B cell (primary cell): Measurements from ENCODE around the gene RNPEPL1. TPM values are rescaled to one million over a fixed set of nuclear protein-coding genes. Genes with fewer than 3 reads are reported as not detected.

Source experiments
- ATAC-seq: fragments of 200-7000 bp; cut with Tn5 transposase; one replicate; pipeline ENCODE4 v1.10.0; 2021; ENCODE audit warnings: low read depth, mild to moderate bottlenecking, moderate number of reproducible peaks, moderate library complexity
- CTCF ChIA-PET: fragments of 350-600 bp; sonication (Branson Sonifier 250); formaldehyde crosslinking; loops from one replicate; lab custom pipeline; 2021; ENCODE audit warnings: antibody characterized with exemption, inconsistent platforms; lab: Charles Lee
- POLR2A ChIA-PET: fragments of 350-600 bp; sonication (Branson Sonifier 250); formaldehyde crosslinking; loops from one replicate; lab custom pipeline; 2021; ENCODE audit warnings: antibody characterized with exemption; lab: Charles Lee
- DNase-seq: peaks from one replicate; pipeline ENCODE4 v3.0.0; 2013
- H2AFZ ChIP-seq: 2 replicates; pipeline ENCODE4 v1.6.1; 2012; ENCODE audit warnings: mild to moderate bottlenecking, low read depth, low read length; ENCODE audit not compliant: insufficient read depth, poor library complexity, severe bottlenecking
- H3K27ac ChIP-seq, 2 donors: 1 replicate in 1 of 2; 2 replicates in 1 of 2; pipeline ENCODE4 v1.5.1; 2012 to 2013; ENCODE audit warnings: low read length in 2 of 2, mild to moderate bottlenecking in 2 of 2, moderate library complexity in 1 of 2
- H3K27me3 ChIP-seq, 4 experiments: fragments of 200-600 bp in 1 of 4; sonication (generic) in 1 of 4; replicated peaks in 1 of 4; 1 replicate in 2 of 4; 2 replicates in 2 of 4; pipeline versions ENCODE4 v1.6.1 to v1.7.0; 2013 to 2016; ENCODE audit warnings: low read length in 3 of 4, mild to moderate bottlenecking in 2 of 4, mixed read lengths in 1 of 4, moderate library complexity in 1 of 4; ENCODE audit not compliant: insufficient read depth in 4 of 4, control insufficient read depth in 3 of 4; ENCODE audit errors: control extremely low read depth in 1 of 4
- H3K36me3 ChIP-seq, 2 experiments: replicated peaks in 1 of 2; 1 replicate in 1 of 2; 2 replicates in 1 of 2; pipeline versions ENCODE4 v1.6.1 to v1.7.1; 2013; ENCODE audit warnings: low read length in 1 of 2; ENCODE audit not compliant: insufficient read depth in 2 of 2, control insufficient read depth in 1 of 2; ENCODE audit errors: control extremely low read depth in 1 of 2, extremely low read depth in 1 of 2
- H3K4me1 ChIP-seq, 2 donors: fragments of 200-600 bp in 1 of 2; sonication (generic) in 1 of 2; 1 replicate in 1 of 2; 2 replicates in 1 of 2; pipeline versions ENCODE4 v1.5.1 to v1.6.1; 2013 to 2017; ENCODE audit warnings: low read length in 2 of 2; ENCODE audit not compliant: control insufficient read depth in 2 of 2, insufficient read depth in 2 of 2
- H3K4me2 ChIP-seq: replicated peaks from 2 replicates; pipeline ENCODE3; 2012; ENCODE audit warnings: mild to moderate bottlenecking, low read depth, low read length; ENCODE audit not compliant: poor library complexity, severe bottlenecking
- H3K4me3 ChIP-seq, 5 experiments: fragments of 200-600 bp in 1 of 5; sonication (generic) in 1 of 5; 1 replicate in 3 of 5; 2 replicates in 2 of 5; pipeline versions ENCODE4 v1.5.1 to v1.7.0; 2011 to 2016; ENCODE audit warnings: low read length in 4 of 5, mild to moderate bottlenecking in 4 of 5, low read depth in 2 of 5, control low read depth in 1 of 5, moderate library complexity in 1 of 5; ENCODE audit not compliant: insufficient read depth in 1 of 5; ENCODE audit errors: control extremely low read depth in 1 of 5, extremely low read depth in 1 of 5
- H3K79me2 ChIP-seq: fragments of 200-600 bp; sonication (generic); one replicate; pipeline ENCODE4 v1.6.0; 2016; ENCODE audit warnings: low read length; ENCODE audit not compliant: control insufficient read depth, insufficient read depth
- H3K9ac ChIP-seq: fragments of 200-600 bp; sonication (generic); 2 replicates; pipeline ENCODE4 v1.6.1; 2017; ENCODE audit warnings: mild to moderate bottlenecking, low read length, moderate library complexity
- H3K9me3 ChIP-seq, 3 donors: one replicate each; pipeline versions ENCODE4 v1.6.1 to v1.7.1; 2013; ENCODE audit warnings: low read length in 2 of 3; ENCODE audit not compliant: control insufficient read depth in 2 of 3, insufficient read depth in 1 of 3; ENCODE audit errors: control extremely low read depth in 1 of 3
- H4K20me1 ChIP-seq: 2 replicates; pipeline ENCODE4 v1.6.0; 2012; ENCODE audit warnings: mild to moderate bottlenecking, low read length; ENCODE audit not compliant: insufficient read depth, control insufficient read depth, poor library complexity, severe bottlenecking
- H3K27ac Mint-ChIP-seq: one replicate; pipeline ENCODE4 v1.8.0; 2021; ENCODE audit warnings: mixed read lengths
- H3K27me3 Mint-ChIP-seq: one replicate; pipeline ENCODE4 v1.8.0; 2021; ENCODE audit warnings: mixed read lengths
- H3K4me1 Mint-ChIP-seq: one replicate; pipeline ENCODE4 v1.8.0; 2021; ENCODE audit warnings: mixed read lengths
- H3K4me3 Mint-ChIP-seq: one replicate; pipeline ENCODE4 v1.8.0; 2021; ENCODE audit warnings: mixed read lengths
- H3K9me3 Mint-ChIP-seq: one replicate; pipeline ENCODE4 v1.8.0; 2022; ENCODE audit warnings: mixed read lengths; ENCODE audit not compliant: insufficient read depth
- CTCF ChIP-seq: fragments of 200-600 bp; IDR thresholded peaks from one replicate; pipeline ENCODE4 v1.8.0; 2022; ENCODE audit warnings: antibody characterized with exemption, mild to moderate bottlenecking
- EZH2 ChIP-seq: IDR thresholded peaks from 2 replicates; pipeline ENCODE4 v1.6.1; 2012; ENCODE audit warnings: borderline replicate concordance, low read depth, mild to moderate bottlenecking, moderate library complexity, low read length; ENCODE audit not compliant: insufficient read depth, poor library complexity, severe bottlenecking
- WGBS: methylation state at CpG from one replicate; pipeline ENCODE4 v1.1.5; 2013; ENCODE audit warnings: missing lambda C conversion rate; ENCODE audit not compliant: insufficient coverage; 5-methylcytosine and 5-hydroxymethylcytosine counted together
- intact Hi-C: fragments of 100-400 bp; cut with micrococcal nuclease; formaldehyde crosslinking; loops from one replicate; pipeline ENCODE4 v1.10.0; 2022
- polyA plus RNA-seq: library from polyadenylated mRNA; depleted of rRNA; stranded (reverse); fragments of >200 nt; gene quantifications from 2 replicates; pipeline ENCODE4 v1.2.3, GENCODE V29; 2012
- total RNA-seq, 2 donors: library from RNA; stranded (reverse); fragments of 120-200 nt in 1 of 2; gene quantifications; 1 replicate in 1 of 2; 2 replicates in 1 of 2; pipeline versions ENCODE4 v1.2.3 to v1.2.4, GENCODE V29; 2013 to 2022

Gene RNPEPL1
- total and polyA plus RNA-seq, 2 donors (not counting 1 experiment from before 2014, with no cell fraction given) = 103 to 109 TPM

- Histone ChIP-seq H3K27me3 (no peaks in the 10 kb centered on the region), H3K79me2 (peaks cover 59% of the 10 kb centered on the region), H3K27ac (peak overlapping the region; percentile 84 to 86), H3K4me2 (peak overlapping the region; percentile 97), H3K9ac (peak overlapping the region; percentile 69), H2AFZ (peak overlapping the region; percentile 77), H3K36me3 (peaks cover 0 to 11% of the 10 kb centered on the region in 2 experiments), H3K9me3 (no peaks in the 10 kb centered on the region), H3K4me1 (peaks cover 64 to 75% of the 10 kb centered on the region in 2 donors), H4K20me1 (peaks cover 35% of the 10 kb centered on the region), H3K4me3 (peak overlapping the region; percentile 26 to 76 (median 51))
- DNase-seq (peak; percentile 93), ATAC-seq (peak; percentile 64)
- TF ChIP-seq CTCF (peak; percentile 93), EZH2 (no peak)
- H3K4me3 Mint-ChIP-seq = peak overlapping the region; percentile 94
- H3K4me1 Mint-ChIP-seq = peaks cover 78% of the 10 kb centered on the region
- peak overlapping the region; percentile 99 for H3K27ac Mint-ChIP-seq
- no peaks in the 10 kb centered on the region for H3K9me3 Mint-ChIP-seq
- intact Hi-C loops = loop anchor here (1.0 to 10.0 kb wide), 2 partner anchors 20 to 538 kb away; partner anchors contain the start of genes CAPN10 and MTERF4
- WGBS = 6% methylated on average over 52 of the region's 53 CpGs
- ChIA-PET POLR2A (interaction anchor here (0.5 to 3.7 kb wide), 9 partner anchors 9 to 748 kb away, joined by 3 to 97 read pairs (median 4); partner anchors contain the start of genes ANKMY1 and CAPN10), CTCF (interaction anchor here (2.0 to 7.8 kb wide), 6 partner anchors 9 to 52 kb away, joined by 5 to 126 read pairs (median 13); partner anchors contain the start of genes ANKMY1 and CAPN10)
- H3K27me3 Mint-ChIP-seq = no peaks in the 10 kb centered on the region
Measured at GRCh38 chr2:240566203-240567136, 1.8 kb upstream of the RNPEPL1 start.
